ENCODE data around the gene BRD4.
"Not testable (repeated sequence)": the region's sequence is repeated elsewhere in the genome, so short reads cannot be mapped to it uniquely, and the experiment has no call there.

The BRD4 gene

GRCh38 chr19:15358918-15359317, 26.6 kb upstream of the BRD4 start:
- DNase-seq: no peak

- no peak for DNase-seq
These were observed 25.6 kb upstream of the BRD4 start for GRCh38 chr19:15357906-15358305.

GRCh38 chr19:15354566-15355296, 22.4 kb upstream of the BRD4 start:
- DNase-seq: no peak

GRCh38 chr19:15353908-15354307, 21.6 kb upstream of the BRD4 start:
- no peak for DNase-seq

GRCh38 chr19:15352535-15352934, 20.2 kb upstream of the BRD4 start:
- DNase-seq: not testable (repeated sequence)

GRCh38 chr19:15341328-15341727, 9.0 kb upstream of the BRD4 start:
- DNase-seq: not testable (repeated sequence)

GRCh38 chr19:15340086-15340485, 7.7 kb upstream of the BRD4 start:
- no peak for DNase-seq

GRCh38 chr19:15337202-15337601, 4.9 kb upstream of the BRD4 start:
- DNase-seq: no peak

- not testable (repeated sequence) for DNase-seq
These were observed 3.7 kb upstream of the BRD4 start for GRCh38 chr19:15335992-15336391.

- peak; percentile 50 for DNase-seq
These were observed 674 bp downstream of the BRD4 start for GRCh38 chr19:15331419-15332310.

GRCh38 chr19:15330801-15331418, 1.4 kb downstream of the BRD4 start:
- DNase-seq: no peak

- no peak for DNase-seq
These were observed 4.0 kb downstream of the BRD4 start for GRCh38 chr19:15328312-15328711.

- no peak for DNase-seq
These were observed 7.4 kb downstream of the BRD4 start for GRCh38 chr19:15324791-15325519.

GRCh38 chr19:15323496-15324235, 8.7 kb downstream of the BRD4 start:
- DNase-seq: no peak

GRCh38 chr19:15321739-15322138, 10.6 kb downstream of the BRD4 start:
- DNase-seq: no peak

- DNase-seq: no peak
These were observed 12.2 kb downstream of the BRD4 start for GRCh38 chr19:15320116-15320515.

- no peak for DNase-seq
These were observed 14.1 kb downstream of the BRD4 start for GRCh38 chr19:15318241-15318691.

- no peak for DNase-seq
These were observed 14.8 kb downstream of the BRD4 start for GRCh38 chr19:15317392-15318071.

- DNase-seq: no peak
These were observed 15.8 kb downstream of the BRD4 start for GRCh38 chr19:15316498-15316897.

GRCh38 chr19:15315101-15315500, 17.2 kb downstream of the BRD4 start:
- no peak for DNase-seq

- DNase-seq: no peak
These were observed 18.6 kb downstream of the BRD4 start for GRCh38 chr19:15313649-15314279.

All from effector CD8-positive, alpha-beta T cell (primary cell).